GM23338 (cell line): ENCODE measurements around the gene EBF4. TPM values are rescaled to one million over a fixed set of nuclear protein-coding genes. Genes with fewer than 3 reads are reported as not detected.
"Not testable (repeated sequence)": the region's sequence is repeated elsewhere in the genome, so short reads cannot be mapped to it uniquely, and the experiment has no call there.

Experiments used
- ATAC-seq: fragments of 200-7000 bp; cut with Tn5 transposase; 3 replicates; pipeline ENCODE4 v1.9.1; 2020
- DNase-seq: peaks from one replicate; pipeline ENCODE4 v3.0.0-alpha.2; 2015; ENCODE audit warnings: low spot score
- H2AFZ ChIP-seq: fragments of 200-600 bp; sonication (generic); 2 replicates; pipeline ENCODE4 v1.8.0; 2016; ENCODE audit warnings: antibody characterized with exemption, mild to moderate bottlenecking, moderate library complexity
- H3F3A ChIP-seq: fragments of 200-600 bp; sonication (generic); replicated peaks from 2 replicates; pipeline ENCODE4 v1.8.0; 2017; ENCODE audit warnings: antibody characterized with exemption, mixed run types, low read depth
- H3K27ac ChIP-seq: fragments of 200-600 bp; sonication (generic); 2 replicates; pipeline ENCODE4 v1.6.1; 2016; ENCODE audit warnings: low read depth
- H3K27me3 ChIP-seq: fragments of 200-600 bp; sonication (generic); 2 replicates; pipeline ENCODE4 v1.8.0; 2016; ENCODE audit warnings: mild to moderate bottlenecking, mixed run types, moderate library complexity; ENCODE audit not compliant: insufficient read depth
- H3K36me3 ChIP-seq: fragments of 200-600 bp; sonication (generic); 2 replicates; pipeline ENCODE4 v1.8.0; 2016; ENCODE audit warnings: mild to moderate bottlenecking; ENCODE audit not compliant: insufficient read depth
- H3K4me1 ChIP-seq: fragments of 200-600 bp; sonication (generic); 2 replicates; pipeline ENCODE4 v1.8.0; 2016; ENCODE audit warnings: mild to moderate bottlenecking, moderate library complexity; ENCODE audit not compliant: insufficient read depth
- H3K4me2 ChIP-seq: fragments of 200-600 bp; sonication (generic); 2 replicates; pipeline ENCODE4 v1.7.1; 2017; ENCODE audit warnings: mixed run types
- H3K4me3 ChIP-seq: fragments of 200-600 bp; sonication (generic); 2 replicates; pipeline ENCODE4 v1.6.1; 2016; ENCODE audit warnings: mixed run types
- H3K79me2 ChIP-seq: fragments of 200-600 bp; sonication (generic); replicated peaks from 2 replicates; pipeline ENCODE4 v1.8.0; 2017; ENCODE audit warnings: mild to moderate bottlenecking; ENCODE audit not compliant: insufficient read depth
- H3K9me2 ChIP-seq: fragments of 200-600 bp; sonication (generic); 2 replicates; pipeline ENCODE4 v1.8.0; 2017; ENCODE audit not compliant: insufficient read depth
- H4K20me1 ChIP-seq: fragments of 200-600 bp; sonication (generic); replicated peaks from 2 replicates; pipeline ENCODE4 v1.8.0; 2017; ENCODE audit warnings: mild to moderate bottlenecking; ENCODE audit not compliant: insufficient read depth
- H3K27ac Mint-ChIP-seq: 2 replicates; pipeline ENCODE4 v1.8.0; 2020; ENCODE audit warnings: inconsistent platforms, mild to moderate bottlenecking, moderate library complexity, mixed read lengths
- H3K27me3 Mint-ChIP-seq: 3 replicates; pipeline ENCODE4 v1.8.0; 2022; ENCODE audit warnings: low read depth, mild to moderate bottlenecking, moderate library complexity, mixed read lengths, inconsistent platforms; ENCODE audit not compliant: insufficient read depth, poor library complexity
- H3K36me3 Mint-ChIP-seq: 3 replicates; pipeline ENCODE4 v1.8.0; 2021; ENCODE audit warnings: low read depth, mild to moderate bottlenecking, inconsistent platforms, moderate library complexity, mixed read lengths
- H3K4me1 Mint-ChIP-seq: 3 replicates; pipeline ENCODE4 v1.8.0; 2020; ENCODE audit warnings: mild to moderate bottlenecking, inconsistent platforms, mixed read lengths
- H3K4me3 Mint-ChIP-seq: 3 replicates; pipeline ENCODE4 v1.8.0; 2021; ENCODE audit warnings: moderate library complexity, mild to moderate bottlenecking, inconsistent platforms, mixed read lengths
- H3K9me3 Mint-ChIP-seq: 3 replicates; pipeline ENCODE4 v1.8.0; 2020; ENCODE audit warnings: moderate library complexity, mild to moderate bottlenecking, inconsistent platforms, mixed read lengths
- CREB1 ChIP-seq: fragments of 250-450 bp; sonication (Bioruptor Pico); IDR thresholded peaks from 2 replicates; pipeline ENCODE4 v1.5.0; 2020; ENCODE audit warnings: low read depth, mild to moderate bottlenecking, moderate library complexity
- EZH2 ChIP-seq: fragments of 200-600 bp; sonication (generic); IDR thresholded peaks from one replicate; pipeline ENCODE4 v1.8.0; 2017; ENCODE audit warnings: antibody characterized with exemption, mild to moderate bottlenecking, low read depth; ENCODE audit not compliant: unreplicated experiment
- ZNF462 ChIP-seq: fragments of 250-450 bp; sonication (Bioruptor Pico); IDR thresholded peaks from 2 replicates; pipeline ENCODE4 v1.5.0; 2020; ENCODE audit warnings: mild to moderate bottlenecking, moderate library complexity
- polyA plus RNA-seq: library from polyadenylated mRNA; unstranded; fragments of >200 nt; fragmentation: Nextera tagmentation; extraction: Ambion mirVana; gene quantifications from 2 replicates; pipeline ENCODE4 v1.2.1, GENCODE V29; 2016
- total RNA-seq: library from RNA; depleted of rRNA; stranded (reverse); fragments of >200 nt; shearing (Covaris generic); gene quantifications from 2 replicates; pipeline ENCODE4 v1.2.3, GENCODE V29; 2014

EBF4 gene
- total and polyA plus RNA-seq, 2 experiments from 2014 or later, result 0.66 to 1.6 TPM

GRCh38 chr20:2694519-2694918, 1.9 kb downstream of the EBF4 start:
- H2AFZ ChIP-seq, result no peak overlapping the region
- peaks cover 11% of the 10 kb centered on the region; the same call in 1 of the 2 replicates for H3K4me1 ChIP-seq
- ATAC-seq (no peak), DNase-seq (no peak)
- no peaks in the 10 kb centered on the region for H3K79me2 ChIP-seq
- H3K4me1 Mint-ChIP-seq, result peaks cover 37% of the 10 kb centered on the region
- peaks cover 14% of the 10 kb centered on the region; the same call in 1 of the 2 replicates for H4K20me1 ChIP-seq
- H3K4me3 Mint-ChIP-seq, result peak overlapping the region; percentile 49; the same call in 2 of the 3 replicates
- peaks cover 90% of the 10 kb centered on the region for H3K27me3 ChIP-seq
- H3K4me2 ChIP-seq, result peak overlapping the region; percentile 65; the same call in 1 of the 2 replicates
- no peak for TF ChIP-seq CREB1 (CRISPR knock-in tag)
- TF ChIP-seq EZH2, result peak; percentile 58
- no peak for TF ChIP-seq ZNF462 (CRISPR knock-in tag)
- no peak overlapping the region for H3K27ac ChIP-seq
- H3K9me2 ChIP-seq, result no peaks in the 10 kb centered on the region
- H3K36me3 ChIP-seq, result no peaks in the 10 kb centered on the region
- H3K36me3 Mint-ChIP-seq, result peaks cover 7% of the 10 kb centered on the region; the same call in 1 of the 3 replicates
- peaks cover 9% of the 10 kb centered on the region; the same call in 2 of the 3 replicates for H3K9me3 Mint-ChIP-seq
- no peak overlapping the region for H3K27ac Mint-ChIP-seq
- peaks cover 77% of the 10 kb centered on the region for H3K27me3 Mint-ChIP-seq
- H3K4me3 ChIP-seq, result peak overlapping the region; percentile 46
- peaks cover 7% of the 10 kb centered on the region; the same call in 1 of the 2 replicates for H3F3A ChIP-seq

- H3K36me3 ChIP-seq, result no peaks in the 10 kb centered on the region
- no peak overlapping the region for H2AFZ ChIP-seq
- peaks cover 90% of the 10 kb centered on the region for H3K27me3 ChIP-seq
Measured at GRCh38 chr20:2695206-2695983, 2.8 kb downstream of the EBF4 start.

GRCh38 chr20:2695984-2696525, 3.5 kb downstream of the EBF4 start:
- H2AFZ ChIP-seq, H3K9me3 Mint-ChIP-seq, H3K27ac Mint-ChIP-seq, H3K27ac ChIP-seq, H3K79me2 ChIP-seq, H3K36me3 ChIP-seq, H3K36me3 Mint-ChIP-seq, ATAC-seq, H3K4me3 Mint-ChIP-seq, H3F3A ChIP-seq, H3K4me3 ChIP-seq, H3K4me2 ChIP-seq, H3K9me2 ChIP-seq, DNase-seq: not testable (repeated sequence)
- Histone ChIP-seq H3K4me1 (peaks cover 21% of the 10 kb centered on the region; the same call in 1 of the 2 replicates), H4K20me1 (peaks cover 13% of the 10 kb centered on the region; the same call in 1 of the 2 replicates), H3K27me3 (peaks cover 90% of the 10 kb centered on the region)
- Mint-ChIP-seq H3K27me3 (peaks cover 75% of the 10 kb centered on the region), H3K4me1 (peaks cover 48% of the 10 kb centered on the region)

More at GRCh38 chr20:2695206-2695983, 2.8 kb downstream of the EBF4 start:
- Mint-ChIP-seq H3K4me1 (peaks cover 41% of the 10 kb centered on the region), H3K27me3 (peaks cover 75% of the 10 kb centered on the region), H3K9me3 (peaks cover 9% of the 10 kb centered on the region; the same call in 2 of the 3 replicates), H3K4me3 (peak overlapping the region; percentile 49), H3K36me3 (peaks cover 7% of the 10 kb centered on the region; the same call in 1 of the 3 replicates), H3K27ac (no peak overlapping the region)
- no peaks in the 10 kb centered on the region for H3K79me2 ChIP-seq
- H3K4me2 ChIP-seq, result 0 out of 2 replicates have a peak overlapping the region, but pooled peaks have one; percentile 65
- TF ChIP-seq EZH2 (peak; percentile 67), CREB1 (CRISPR knock-in tag) (no peak)
- peaks cover 7% of the 10 kb centered on the region; the same call in 1 of the 2 replicates for H3F3A ChIP-seq
- peaks cover 15% of the 10 kb centered on the region; the same call in 1 of the 2 replicates for H4K20me1 ChIP-seq
- H3K4me1 ChIP-seq, result peaks cover 14% of the 10 kb centered on the region; the same call in 1 of the 2 replicates
- H3K4me3 ChIP-seq, result 0 out of 2 replicates have a peak overlapping the region, but pooled peaks have one; percentile 46
- H3K27ac ChIP-seq, result no peak overlapping the region
- no peak for ATAC-seq
- H3K9me2 ChIP-seq, result no peaks in the 10 kb centered on the region
- no peak for DNase-seq
